GM18873 (cell line): Measurements from ENCODE around the gene FBLN2.

ENCODE experiments used
- ATAC-seq: cut with Tn5 transposase; IDR thresholded peaks from one replicate; pipeline ENCODE4 v1.9.1; 2021; ENCODE audit warnings: mild to moderate bottlenecking, moderate library complexity, moderate number of reproducible peaks; ENCODE audit not compliant: unreplicated experiment, low FRiP score

The FBLN2 gene

GRCh38 chr3:13595485-13595884 is 46.6 kb downstream of the FBLN2 start:
- no peak for ATAC-seq

DNA sequence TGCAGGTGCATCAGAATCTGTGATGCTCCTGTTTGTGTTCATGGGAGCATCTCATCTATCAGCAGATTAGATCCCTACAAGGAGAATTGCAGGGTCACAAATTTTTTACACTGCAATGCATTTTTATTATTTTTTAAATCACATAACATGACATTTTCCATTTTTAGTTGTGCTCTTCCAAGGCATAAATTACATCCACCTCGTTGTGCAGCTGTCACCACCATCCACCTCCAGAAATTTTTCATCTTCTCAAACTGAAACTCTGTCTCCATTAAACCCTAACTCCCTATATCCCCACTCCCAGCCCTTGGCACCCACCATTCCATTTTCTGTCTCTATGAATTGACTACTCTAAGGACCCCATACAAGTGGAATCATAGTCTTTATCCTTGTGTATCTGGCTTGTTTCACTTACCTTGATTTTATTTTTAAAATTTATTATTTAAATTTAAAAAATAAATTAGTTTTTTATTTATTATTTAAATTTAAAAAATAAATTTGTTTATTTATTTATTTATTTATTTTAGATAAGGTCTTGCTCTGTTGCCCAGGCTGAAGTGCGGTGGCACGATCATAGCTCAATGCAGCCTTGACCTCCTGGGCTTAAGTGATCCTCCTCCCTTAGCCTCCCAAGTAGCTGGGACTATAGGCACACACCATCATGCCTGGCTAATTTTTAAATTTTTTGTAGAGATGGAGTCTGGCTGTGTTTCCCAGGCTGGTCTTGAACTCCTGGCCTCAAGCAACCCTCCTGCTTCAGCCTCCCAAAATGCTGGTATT is 47.7 kb downstream of the FBLN2 start:
- ATAC-seq = no peak

- ATAC-seq = no peak
These were observed 48.7 kb downstream of the FBLN2 start for GRCh38 chr3:13597661-13598060.

DNA sequence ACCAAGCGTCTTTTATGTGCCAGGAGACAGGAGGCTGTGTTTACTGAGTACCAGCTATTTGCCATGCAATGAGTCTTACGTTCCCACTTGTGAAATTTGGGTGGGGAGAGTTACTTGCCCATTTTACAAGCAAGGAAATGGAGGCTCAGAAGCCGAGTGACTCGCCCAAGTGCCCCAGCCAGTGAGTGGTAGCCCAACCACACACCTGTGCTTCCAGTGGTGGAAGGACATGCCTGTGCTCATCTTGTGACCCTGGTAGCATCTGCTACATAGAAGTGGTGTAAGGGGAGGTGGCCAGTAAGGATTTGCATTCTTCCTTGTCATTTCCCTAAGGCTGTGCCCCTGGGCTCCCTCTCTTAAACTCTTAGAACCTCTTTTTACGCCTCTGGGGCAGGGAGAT is 49.3 kb downstream of the FBLN2 start:
- no peak for ATAC-seq

GRCh38 chr3:13598926-13599886 is 50.3 kb downstream of the FBLN2 start:
- ATAC-seq = no peak

GRCh38 chr3:13599887-13600450 is 51.0 kb downstream of the FBLN2 start:
- no peak for ATAC-seq

DNA sequence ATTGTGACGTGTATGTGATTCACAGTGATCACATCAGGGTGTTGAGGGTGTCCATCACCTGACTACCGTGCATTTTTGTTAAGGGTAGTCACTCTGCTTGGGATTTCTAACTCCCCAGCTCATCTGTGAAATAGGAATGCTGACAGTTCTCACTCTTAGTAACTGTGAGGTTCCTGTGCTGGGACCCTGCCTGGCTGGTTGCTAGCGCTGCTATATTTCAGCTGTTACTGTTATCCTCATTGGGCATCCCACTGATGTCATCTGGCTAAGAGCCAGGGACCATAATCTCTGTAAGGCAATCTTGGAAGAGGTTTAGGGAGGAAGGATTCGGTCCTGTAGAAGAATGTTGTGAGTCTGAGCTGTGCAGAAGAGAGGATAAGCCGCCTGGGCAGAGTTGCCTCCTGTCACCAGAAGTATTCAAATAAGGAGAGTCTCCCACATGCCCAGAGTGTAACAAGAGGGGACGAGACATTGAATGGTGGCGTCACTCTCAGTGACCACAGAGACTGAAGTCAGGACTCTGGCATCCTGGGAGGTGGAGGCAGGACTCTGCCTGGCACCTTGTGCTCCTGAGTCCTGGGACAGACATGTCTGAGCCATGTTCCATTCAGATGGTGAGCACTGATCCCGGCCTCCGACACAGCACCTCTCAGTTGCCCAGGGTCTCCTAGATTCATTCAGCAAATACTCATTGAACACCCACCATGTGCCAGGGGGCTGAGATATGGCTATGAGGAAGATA is 52.2 kb downstream of the FBLN2 start:
- ATAC-seq = no peak

- no peak for ATAC-seq
These were observed 52.8 kb downstream of the FBLN2 start for GRCh38 chr3:13601692-13602080.

- no peak for ATAC-seq
These were observed 56.6 kb downstream of the FBLN2 start for GRCh38 chr3:13605555-13605954.

- no peak for ATAC-seq
These were observed 59.1 kb downstream of the FBLN2 start for GRCh38 chr3:13607821-13608597.

GRCh38 chr3:13608969-13609725 is 60.2 kb downstream of the FBLN2 start:
- no peak for ATAC-seq

DNA sequence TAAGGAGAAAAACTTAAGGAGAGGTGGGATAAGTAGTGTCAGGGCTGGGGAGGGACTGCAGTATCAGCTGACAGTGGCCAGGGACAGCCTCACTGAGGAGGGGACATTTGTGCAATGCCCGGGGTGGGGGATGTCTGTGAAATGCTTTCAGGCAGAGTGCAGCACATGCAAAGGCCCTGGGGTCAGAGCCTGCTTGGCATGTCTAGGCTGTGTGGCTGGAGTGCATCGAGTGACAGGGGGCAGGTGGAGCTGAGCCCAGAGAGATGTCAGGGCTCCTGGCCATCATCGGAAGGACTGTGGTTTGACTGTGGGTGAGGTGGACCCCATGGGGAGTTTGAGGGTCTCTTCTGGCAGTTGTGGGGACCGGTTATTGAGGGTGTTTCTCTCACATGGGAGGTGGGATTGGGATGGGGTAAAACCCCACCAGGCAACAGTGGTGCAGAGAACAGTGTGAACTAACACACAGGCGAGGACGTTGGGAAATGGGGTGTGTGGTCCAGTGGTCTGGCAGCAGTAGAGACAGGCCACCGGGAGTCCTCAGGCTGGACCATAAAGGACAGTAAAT is 61.2 kb downstream of the FBLN2 start:
- no peak for ATAC-seq

- no peak for ATAC-seq
These were observed 62.3 kb downstream of the FBLN2 start for GRCh38 chr3:13611221-13611620.

GRCh38 chr3:13612829-13613228 is 63.9 kb downstream of the FBLN2 start:
- no peak for ATAC-seq

DNA sequence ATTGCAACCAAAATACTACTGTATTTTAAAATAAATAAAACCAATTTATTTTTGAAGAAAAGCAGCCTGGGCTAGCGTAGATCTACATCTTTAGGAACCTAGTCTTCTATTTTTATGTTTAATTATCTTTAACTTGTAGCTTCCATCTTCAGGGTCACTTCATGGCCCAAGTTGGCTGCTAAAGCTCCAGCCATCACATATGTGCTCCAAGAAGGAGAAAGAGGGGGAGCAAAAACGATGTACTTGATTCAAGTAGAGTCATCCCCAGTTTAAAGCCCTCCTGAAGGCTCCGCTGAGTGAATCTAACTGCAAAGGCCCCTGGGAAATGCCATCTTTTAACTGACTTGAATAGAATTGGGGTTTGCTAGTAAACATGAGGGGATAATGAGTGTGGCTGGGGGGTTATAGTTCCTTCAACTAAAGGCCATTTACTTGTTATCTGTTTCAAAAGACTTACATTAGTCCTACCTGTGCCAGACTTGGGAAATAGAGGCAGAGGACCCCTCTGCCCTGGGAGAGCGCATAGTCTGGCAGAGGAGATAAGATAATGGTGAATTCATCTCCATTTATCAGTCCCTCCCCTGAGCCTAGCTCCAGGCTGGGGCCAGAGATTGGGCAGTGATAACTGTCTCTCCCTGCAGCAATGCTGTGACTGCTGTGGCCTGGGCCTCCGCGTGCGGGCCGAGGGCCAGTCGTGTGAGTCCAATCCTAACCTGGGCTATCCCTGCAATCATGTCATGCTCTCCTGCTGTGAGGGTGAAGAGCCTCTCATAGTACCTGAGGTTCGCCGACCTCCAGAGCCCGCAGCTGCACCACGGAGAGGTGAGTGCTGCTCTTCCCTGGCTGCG is 64.6 kb downstream of the FBLN2 start:
- ATAC-seq = no peak

DNA sequence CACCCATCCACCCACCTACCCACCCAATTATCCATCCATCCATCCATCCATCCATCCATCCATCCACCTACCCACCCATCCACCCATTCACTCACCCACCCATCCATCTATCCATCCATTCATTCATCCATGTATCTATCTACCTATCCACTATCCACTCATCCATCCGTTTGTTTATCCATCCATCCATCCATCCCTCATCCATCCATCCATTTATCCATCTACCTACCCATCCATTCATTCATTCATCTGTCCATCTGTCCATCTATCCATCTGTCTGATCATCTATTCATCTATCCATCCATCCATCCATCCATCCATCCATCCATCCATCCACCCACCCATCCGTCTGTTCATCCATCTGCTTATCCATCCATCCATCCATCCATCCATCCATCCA is 65.7 kb downstream of the FBLN2 start:
- no peak for ATAC-seq

- ATAC-seq = no peak
These were observed 66.1 kb downstream of the FBLN2 start for GRCh38 chr3:13615019-13615528.

- ATAC-seq = no peak
These were observed 67.4 kb downstream of the FBLN2 start for GRCh38 chr3:13616359-13616758.
